HG03460 (cell line): Measurements from ENCODE around the gene RAPGEF2.

Experiments used
- ATAC-seq: cut with Tn5 transposase; IDR thresholded peaks from one replicate; pipeline ENCODE4 v1.9.1; 2021; ENCODE audit not compliant: unreplicated experiment

RAPGEF2 gene

DNA sequence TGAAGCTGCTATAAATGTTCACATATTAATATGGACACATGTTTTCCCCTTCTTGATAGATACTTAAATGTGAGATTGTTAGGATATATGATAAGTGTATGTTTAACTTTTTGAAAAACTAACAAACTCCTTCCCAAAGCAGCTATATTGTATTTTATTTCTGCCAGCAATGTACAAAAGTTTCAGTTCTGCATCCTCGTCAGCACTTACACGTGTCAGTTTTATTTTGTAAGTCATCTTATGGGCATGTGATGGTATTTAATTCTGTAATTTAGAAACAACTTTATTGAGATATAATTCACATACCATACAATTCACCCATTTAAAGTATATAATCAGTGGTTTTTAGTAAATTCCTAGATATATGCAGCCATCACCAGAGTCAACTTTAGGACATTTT, 31.6 kb downstream of the RAPGEF2 start:
- no peak for ATAC-seq

DNA sequence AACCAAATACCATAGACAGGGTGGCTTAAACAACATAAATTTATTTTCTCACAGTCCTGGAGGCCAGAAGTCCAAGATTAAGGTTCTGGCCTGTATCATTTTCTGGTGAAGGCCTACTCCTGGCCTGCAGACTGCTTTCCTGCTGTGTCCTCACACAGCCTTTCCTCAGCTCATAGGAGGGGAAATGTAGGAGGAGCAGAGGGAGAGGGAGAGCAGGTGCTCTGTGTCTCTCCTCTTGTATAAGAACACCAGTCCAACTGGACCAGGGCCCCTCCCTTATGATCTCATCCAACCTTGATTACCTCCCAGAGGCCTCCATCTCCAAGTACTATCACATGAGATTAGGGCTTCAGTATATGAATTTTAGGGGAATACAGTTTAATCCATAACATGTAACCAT, 34.3 kb downstream of the RAPGEF2 start:
- no peak for ATAC-seq

DNA sequence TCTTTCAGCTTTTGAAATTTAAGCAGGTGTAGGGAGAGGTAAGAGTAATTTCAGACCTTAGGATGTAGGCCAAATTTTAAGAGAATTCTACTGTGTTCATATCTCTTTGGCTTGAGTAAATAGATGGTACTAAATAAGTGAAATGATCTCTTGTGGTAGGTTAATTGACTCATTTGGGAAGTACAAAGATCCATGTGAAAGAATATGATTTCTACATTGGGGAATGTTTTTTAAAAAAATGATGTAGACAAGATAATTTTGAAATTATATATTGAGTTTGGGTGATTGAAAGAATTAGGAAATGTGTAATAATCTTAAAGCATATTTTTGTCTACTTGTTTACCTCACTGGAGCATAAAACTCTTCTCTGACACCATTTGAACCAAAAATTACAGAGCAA, 35.6 kb downstream of the RAPGEF2 start:
- no peak for ATAC-seq

DNA sequence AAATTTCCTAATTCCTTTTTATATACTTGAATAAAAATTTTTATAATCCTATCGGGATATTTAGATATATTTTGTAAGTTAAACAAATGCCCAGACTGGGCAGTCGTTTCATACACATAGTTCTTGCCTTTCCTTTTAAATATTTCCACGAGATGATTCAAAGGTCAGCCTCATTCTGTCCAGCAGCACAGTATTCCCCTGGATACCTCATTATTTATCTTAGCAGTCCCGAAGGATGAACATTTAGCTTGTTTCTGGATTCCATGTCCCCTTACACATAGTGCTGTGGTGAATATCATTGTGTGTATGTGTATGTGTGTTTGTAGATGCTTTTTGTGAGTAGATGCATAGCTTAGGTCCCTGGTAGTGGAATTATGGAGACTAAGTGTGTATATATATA, 38.3 kb downstream of the RAPGEF2 start:
- ATAC-seq: no peak

DNA sequence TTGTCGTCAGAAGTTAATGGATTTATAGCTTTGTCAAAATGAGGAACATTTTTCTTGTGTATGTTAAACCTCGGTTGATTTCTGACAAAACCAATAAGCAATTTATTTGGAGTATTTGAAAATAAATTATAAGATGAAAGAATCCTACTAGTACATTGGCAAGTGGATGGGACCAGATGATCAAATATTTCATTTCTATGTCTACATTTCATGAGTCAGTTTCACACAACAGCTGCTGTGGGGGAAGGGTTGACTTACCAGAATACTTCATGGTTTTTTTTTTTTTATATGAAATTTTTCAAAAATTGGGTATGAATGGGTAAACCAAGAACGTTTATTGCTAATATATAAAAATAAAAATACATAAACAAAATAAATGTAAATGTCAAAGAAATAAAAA, 39.4 kb downstream of the RAPGEF2 start:
- ATAC-seq: no peak

DNA sequence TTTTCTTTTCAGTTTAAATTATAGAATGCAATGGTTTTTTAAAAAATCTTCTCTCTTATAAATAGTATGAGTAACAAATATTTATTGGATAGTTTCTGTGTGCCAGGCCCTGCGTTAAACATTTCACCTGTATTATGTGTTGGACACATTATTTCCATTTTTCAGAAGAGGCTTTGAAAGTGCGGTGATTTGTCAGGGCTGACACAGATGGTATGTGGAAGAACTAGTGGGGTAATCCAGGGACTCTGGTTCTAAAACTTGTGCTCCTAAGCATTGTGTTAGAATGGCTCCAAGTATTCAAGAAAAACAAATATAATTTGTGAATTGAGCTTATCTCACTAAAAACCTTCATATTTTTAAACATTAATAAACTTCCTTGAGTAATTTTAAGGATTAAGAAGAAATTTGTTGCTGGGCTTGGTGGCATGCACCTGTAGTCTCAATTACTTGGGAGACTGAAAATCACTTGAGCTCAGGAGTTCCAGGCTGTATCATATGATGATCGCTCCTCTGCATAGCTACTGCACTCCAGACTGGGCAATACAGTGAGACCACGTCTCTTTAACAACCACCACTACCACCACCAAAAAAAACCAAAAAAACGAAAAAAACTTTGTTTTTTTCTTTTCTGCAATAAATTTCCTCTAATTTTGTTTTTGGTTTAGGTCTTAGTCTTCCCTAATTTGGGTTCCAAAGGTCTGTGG, 40.0 kb downstream of the RAPGEF2 start:
- ATAC-seq: no peak

DNA sequence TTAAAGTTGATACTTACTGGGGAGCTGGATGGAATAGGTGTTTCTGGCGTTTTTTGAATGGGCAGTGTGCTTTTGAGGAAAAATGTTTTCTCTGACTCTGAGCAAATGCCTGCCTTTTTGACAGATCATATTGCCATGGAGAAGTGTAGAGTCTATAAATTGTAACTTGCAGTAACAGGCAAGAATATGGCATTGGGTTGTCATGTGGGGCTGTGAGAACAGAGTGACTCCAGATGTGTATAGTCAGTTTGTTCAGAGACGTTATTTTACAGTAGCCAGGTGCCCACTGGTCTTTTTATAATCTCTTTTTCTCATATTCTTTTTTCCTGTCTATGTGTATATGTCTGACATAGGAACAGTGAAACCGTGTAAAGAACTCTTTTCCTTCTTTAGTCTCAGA, 40.8 kb downstream of the RAPGEF2 start:
- no peak for ATAC-seq

DNA sequence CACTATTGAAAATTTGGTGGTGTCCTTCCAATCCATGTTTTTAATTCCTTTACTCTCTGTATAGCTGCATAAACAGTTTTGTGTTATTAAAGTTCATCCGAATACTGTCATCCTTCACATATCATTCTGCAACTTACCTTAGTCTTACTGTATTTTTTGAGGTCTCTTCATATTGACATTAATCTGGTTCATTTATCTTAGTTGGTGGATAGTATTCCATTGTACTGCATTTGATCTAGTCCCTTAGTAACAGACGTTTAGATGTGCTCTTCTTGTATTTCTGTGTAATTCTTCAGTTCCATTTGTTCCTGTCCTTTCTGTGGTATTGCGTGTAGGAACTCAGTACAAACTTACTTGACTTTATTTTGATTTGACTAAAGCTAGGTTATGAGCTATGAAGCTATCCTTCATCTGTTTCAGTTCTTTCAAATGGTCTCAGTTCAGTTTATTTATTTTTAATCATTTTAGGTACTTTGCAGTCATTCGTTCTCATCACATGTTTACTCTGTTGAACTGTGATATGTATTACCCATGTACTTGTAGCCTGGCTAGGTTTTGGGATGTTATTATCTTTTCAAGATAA, 41.3 kb downstream of the RAPGEF2 start:
- ATAC-seq: no peak

DNA sequence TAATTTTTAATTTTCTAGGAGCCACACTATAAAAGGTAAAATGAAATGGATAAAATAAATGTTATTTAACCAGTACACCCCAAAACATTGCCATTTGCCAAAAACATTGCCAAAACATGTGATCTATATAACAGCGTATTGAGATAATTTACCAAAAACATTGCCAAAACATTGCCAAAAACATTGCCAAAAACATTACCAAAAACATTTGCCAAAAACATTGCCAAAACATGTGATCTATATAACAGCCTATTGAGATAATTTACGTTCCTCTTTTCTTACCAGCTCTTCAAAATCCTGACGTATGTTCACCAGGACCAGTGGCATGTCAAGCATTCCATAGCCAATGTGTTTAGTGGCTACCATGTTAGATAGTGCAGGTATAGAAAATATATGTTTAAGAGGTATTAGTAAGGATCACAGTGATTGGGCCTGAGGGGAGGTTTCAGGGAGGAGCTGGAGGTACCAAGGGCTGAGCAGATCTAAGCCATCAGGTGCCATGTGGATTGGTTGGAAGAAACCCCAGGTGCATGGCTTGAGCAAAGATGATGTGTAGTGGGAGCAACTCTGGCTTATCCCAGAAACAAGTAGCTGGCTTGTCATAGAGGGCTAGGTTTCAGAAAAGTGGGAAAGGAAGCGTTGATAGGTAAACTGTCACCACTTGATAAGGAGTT, 42.6 kb downstream of the RAPGEF2 start:
- ATAC-seq: no peak

DNA sequence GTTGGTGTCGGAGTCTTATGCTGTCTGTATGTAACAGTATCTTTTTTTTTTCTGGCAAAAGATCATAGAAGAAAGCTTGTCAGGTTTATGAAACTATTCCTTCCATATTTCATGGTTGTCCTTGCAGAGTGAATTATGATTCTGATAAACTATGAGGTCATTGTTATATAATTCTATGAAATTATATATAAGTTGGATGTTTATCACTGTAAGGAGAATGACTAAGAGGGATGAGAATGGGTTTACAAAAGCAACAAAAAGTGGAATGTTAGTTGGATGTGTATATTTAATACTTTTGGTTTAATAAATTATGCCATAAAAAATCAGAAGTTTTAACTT, 43.1 kb downstream of the RAPGEF2 start:
- ATAC-seq: no peak

DNA sequence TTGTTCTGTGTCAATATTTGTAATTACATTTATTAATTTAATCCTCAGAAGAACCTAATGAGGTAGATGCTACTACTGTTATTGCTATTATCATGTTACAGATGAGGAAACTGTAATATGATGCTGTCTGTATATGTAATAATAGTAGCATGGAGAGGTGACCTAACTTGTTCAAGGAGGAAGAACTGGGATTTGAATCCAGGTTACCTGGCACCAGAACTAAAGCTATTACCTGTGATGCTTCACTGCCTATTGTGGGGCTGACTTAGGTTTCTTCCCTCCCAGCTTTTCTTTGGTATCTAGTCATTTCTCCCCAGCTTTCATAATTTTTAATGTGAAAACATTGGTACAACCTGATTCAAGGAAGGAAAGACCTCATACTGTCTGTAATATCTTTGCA, 43.6 kb downstream of the RAPGEF2 start:
- no peak for ATAC-seq

DNA sequence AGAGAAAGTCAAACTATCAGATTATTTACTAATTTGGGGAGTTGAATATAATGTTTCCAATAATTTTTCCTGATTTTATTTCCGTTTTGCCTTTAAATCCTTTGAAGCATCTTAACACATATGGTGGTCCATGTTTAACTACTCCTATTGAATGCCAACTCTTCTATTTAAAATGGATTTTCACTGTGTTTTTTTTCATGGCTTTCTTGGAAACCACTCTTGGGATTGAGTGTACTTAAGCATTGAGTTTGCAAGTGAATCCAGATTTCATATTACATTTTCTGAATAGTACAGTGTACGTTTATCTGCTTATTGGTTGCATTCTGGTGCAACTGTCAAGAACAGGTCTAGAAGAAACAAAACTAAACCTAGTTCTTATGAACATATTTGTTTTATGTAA, 45.6 kb downstream of the RAPGEF2 start:
- no peak for ATAC-seq

DNA sequence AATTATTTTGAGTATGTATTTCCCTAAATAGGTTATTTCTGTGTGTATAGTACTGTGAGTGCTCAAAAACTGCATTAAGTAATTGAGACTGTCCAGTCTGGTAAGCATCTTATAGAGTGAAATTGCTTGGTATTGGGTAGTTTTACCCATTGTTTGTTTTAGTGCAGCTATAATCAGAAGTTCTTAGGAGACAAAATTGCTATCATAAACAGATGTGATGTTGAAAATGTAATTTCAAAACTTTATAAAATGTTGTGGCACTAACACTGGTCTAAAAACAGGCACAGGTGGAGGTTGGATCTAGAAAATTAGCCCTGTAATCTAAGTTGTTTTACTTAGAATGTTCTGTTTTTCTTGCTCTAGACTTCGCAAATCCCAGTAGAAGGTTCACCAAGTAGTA, 46.8 kb downstream of the RAPGEF2 start:
- no peak for ATAC-seq

DNA sequence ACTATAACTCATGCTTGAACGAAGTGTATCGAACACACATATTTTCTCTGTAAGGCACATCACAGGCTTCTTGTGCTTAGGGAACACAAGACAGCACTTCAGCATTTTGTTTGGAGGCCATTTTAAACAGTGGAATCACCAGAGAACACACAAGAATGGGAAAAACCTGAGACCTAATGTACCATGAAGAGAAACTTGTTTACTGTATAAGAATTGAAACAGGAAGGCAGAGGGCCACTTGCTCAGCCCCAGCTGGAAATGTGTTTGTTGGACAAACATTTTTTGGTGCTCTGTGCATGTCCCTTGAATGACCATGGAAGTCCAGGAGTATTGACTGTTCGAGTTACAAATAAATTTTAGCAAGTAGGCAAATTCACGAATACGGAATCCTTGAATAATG, 47.5 kb downstream of the RAPGEF2 start:
- peak; percentile 42 for ATAC-seq

DNA sequence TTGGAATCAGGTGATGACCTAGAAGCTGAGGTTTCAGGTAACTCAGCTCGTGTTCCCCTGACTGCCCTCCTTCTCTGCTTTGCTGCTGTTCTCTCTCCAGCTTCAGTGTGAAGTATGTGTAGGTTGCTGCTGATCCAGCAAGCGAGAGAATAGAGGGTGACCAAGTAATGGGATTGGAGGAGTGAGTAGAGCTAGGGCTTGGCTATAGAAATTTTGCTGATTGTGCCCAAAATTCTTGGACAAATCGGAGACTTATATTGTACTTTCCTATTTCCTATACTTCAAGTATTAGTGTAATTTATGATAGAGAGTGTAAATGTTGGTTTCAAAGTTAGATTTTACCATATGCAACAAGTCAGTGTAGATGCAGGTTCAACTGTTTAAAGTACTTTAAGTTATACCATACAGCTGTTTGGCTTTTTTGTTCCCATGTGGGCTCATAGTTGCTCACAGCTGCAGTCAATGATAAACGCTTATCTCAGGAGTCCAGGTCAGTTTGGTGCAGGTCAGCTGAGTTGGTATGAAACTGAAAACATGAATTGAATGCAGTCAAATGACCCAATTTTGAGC, 48.0 kb downstream of the RAPGEF2 start:
- ATAC-seq: peak; percentile 66

DNA sequence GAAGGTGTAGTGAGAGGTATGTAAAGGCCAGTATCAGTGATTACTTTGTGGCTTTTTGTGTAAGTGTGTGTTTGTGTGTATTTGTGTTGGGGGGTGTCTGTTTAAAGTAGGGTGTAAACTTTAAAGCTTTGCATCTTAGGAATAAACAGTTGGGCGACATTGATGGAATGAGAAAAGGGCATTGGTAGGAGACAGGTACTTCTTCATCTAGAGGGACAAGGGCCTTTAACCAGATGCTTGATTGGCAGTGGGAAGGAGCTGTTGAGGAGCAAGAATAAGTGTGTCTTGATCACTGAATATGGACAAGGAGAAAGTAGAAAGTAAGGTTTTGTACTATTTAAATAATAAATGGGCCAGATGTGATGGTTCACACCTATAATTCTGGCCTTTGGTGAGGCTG, 48.8 kb downstream of the RAPGEF2 start:
- ATAC-seq: no peak

DNA sequence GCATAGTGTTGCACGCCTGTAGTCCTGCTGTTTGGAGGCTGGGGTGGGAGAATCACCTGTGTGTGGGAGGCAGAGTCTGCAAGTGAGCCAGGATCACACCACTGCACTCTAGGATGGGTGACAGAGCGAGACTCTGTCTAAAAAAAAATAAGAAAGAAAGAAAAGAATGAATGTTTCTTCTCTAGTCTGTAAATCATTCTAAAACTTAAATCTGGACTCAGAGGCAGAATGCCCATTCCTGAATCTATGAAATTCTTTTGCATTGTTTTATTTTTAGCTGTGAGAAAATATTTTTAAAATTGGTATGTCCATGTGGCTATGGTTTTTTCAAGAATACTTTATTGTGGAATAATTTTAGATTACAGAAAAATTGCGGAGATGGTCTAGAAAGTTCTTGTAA, 49.3 kb downstream of the RAPGEF2 start:
- no peak for ATAC-seq

DNA sequence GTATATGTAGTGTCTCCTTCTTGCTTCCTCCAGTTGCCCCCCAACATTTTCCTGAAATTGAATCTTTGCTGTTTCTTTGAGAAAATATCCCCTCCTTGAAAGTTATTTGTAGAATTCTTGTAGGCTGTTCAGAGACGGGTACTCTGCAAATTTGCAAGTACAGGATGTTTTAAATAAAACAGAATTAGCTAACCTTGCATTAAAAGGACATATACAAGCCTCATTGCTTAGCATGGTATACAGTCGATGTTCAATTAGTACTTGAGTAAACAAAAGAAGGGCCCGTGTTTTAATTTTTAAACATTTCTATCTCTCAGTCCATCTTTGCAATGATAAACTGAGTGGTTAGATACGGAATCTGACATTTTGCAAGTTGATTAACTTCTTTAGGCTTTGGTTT, 50.8 kb downstream of the RAPGEF2 start:
- ATAC-seq: no peak

DNA sequence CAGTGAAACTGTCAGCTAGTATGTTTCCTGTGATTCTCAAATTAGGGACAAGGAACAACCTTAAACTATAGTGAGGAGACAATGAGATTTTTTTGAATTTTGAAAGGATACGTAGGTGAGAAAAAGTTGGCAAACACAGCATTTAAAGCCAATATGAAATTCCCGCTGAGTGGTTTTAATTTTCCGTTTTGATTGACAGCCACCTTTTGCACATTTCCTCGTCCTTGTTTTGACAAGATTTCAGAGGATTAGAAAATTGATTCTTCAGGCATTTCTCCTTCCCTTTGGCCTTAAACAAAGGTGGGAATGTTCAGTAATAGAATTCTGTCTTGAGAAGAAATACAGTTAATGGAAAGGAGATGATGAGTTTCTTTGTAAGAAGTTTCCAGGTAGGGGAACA, 52.2 kb downstream of the RAPGEF2 start:
- no peak for ATAC-seq

DNA sequence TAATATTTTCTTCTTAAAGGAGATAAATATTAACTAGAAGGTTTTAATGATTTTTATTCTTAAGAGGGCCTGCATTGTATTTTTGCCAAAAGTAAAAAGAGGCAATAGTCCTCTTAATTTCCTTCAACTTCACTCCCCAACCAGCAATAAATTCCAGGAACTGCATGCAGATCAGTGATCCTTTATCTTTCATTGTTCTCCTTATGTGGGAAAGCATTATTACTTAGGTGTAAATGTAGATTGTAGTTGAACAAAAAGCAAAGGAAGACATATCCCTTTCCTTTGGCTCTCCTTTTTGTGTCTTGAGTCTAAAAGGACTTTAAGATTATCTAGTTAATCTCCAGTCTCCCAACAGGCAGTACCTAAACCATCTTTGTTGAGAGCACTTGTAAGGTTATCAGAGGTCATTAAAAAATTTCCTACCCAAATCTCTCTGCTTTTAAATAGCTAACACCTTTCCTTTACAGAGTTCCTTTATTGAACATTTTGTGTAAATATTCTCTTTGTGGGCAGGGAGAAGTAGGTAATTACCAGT, 55.3 kb downstream of the RAPGEF2 start:
- ATAC-seq: no peak

DNA sequence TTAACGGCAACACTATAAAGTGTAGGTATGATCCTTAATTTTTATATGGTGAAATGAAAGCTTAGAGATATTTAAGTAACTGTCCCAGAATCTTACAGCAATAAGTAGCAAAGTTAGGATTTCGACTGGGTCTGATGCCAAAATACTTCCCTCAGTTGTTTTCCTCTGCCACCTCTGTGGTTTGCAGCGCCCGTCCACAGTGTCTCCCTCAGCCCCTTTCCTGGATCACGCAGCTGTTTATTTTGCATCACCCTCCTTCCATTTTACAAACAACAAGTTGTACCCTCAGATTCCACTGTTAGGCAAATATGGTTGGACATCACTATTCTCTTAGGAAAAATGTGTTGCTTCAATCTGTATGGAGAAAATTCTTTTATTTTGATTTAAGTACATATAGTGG, 56.1 kb downstream of the RAPGEF2 start:
- ATAC-seq: no peak

DNA sequence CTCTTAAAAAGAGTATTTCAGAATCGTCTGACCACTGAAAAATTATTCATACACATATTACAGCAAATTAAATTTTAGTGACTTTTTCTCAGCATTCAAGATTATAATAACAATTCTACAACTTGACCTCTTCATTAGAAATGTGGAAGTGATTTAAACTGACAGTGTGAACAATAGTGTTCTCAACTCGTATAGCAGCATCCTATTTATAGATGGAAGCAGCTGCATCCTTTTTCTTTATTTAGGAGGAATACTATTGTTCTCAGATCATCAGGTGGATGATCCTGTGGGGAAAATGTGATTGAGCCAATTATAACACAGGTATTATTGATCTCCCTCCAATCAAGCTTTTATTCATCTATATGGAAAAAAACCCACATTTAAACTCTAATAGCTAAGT, 56.7 kb downstream of the RAPGEF2 start:
- ATAC-seq: no peak
